H1 (cell line): Measurements from ENCODE around the gene ELL.

ENCODE experiments used
- HDAC2 ChIP-seq, 2 experiments: fragments of 300-600 bp in 1 of 2; sonication (generic) in 1 of 2; IDR thresholded peaks; 2 replicates each; pipeline ENCODE4 v1.6.1; 2011 to 2012; ENCODE audit warnings: low read depth in 2 of 2, low read length in 2 of 2, mild to moderate bottlenecking in 2 of 2, moderate library complexity in 2 of 2, borderline replicate concordance in 1 of 2, inconsistent platforms in 1 of 2
- NRF1 ChIP-seq: IDR thresholded peaks from 2 replicates; pipeline ENCODE4 v1.6.1; 2011; ENCODE audit warnings: mild to moderate bottlenecking, low read depth, low read length, improper control_type of control experiment

DNA sequence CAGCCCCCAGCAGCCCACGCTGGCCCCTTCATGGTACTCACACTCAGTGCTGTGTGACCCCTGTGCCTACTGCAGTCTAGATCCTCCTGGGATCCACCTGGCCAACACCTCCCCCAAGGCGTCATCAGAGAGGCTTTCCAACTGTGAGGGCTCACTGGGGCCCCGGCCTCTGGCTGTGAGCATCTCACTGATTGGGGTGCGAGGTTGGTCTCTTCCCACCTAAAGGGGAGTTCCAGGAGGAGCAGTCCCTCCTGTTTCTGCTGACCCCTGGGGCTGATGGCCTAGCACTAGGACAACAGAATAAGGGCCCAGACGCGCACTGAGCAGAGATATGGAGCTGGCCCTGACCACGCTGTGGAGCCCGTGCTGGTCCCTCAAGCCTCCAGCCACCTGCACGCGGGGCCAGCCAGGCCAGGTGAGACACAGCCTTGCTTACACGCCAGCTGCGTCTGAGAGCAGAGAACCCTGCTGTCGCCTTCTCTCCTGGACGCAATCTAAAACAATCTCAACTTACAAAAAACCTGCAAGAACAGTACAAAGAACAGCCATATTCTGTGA is 32.2 kb downstream of the ELL start:
- TF ChIP-seq NRF1 (no peak), HDAC2 (IDR thresholded peaks at IDR 0.05; ENCODE audit: borderline replicate concordance in 1 of 2, low read depth in 2 of 2, low read length in 2 of 2) (no peak)
